Central memory CD8-positive, alpha-beta T cell (primary cell): Measurements from ENCODE around the gene GP1BA.

Experiments used
- ATAC-seq: fragments of 150-1000 bp; cut with Tn5 transposase; replicated peaks from 2 replicates; pipeline ENCODE4 v1.10.0; 2022; ENCODE audit warnings: mild to moderate bottlenecking, moderate FRiP score, moderate number of reproducible peaks; ENCODE audit not compliant: poor library complexity, severe bottlenecking; ENCODE audit errors: extremely low read depth
- DNase-seq, 2 donors: peaks; one replicate each; pipeline ENCODE4 v3.0.0; 2021; ENCODE audit warnings: low spot score in 2 of 2
- H3K27ac Mint-ChIP-seq: one replicate; pipeline ENCODE4 v1.8.0; 2022; ENCODE audit warnings: low read depth, mild to moderate bottlenecking, moderate library complexity, mixed read lengths
- H3K27me3 Mint-ChIP-seq: one replicate; pipeline ENCODE4 v1.8.0; 2022; ENCODE audit warnings: mixed read lengths
- H3K36me3 Mint-ChIP-seq: one replicate; pipeline ENCODE4 v1.8.0; 2022; ENCODE audit warnings: mild to moderate bottlenecking, moderate library complexity, mixed read lengths; ENCODE audit not compliant: insufficient read depth
- H3K4me1 Mint-ChIP-seq: one replicate; pipeline ENCODE4 v1.8.0; 2022; ENCODE audit warnings: mixed read lengths
- H3K4me3 Mint-ChIP-seq: one replicate; pipeline ENCODE4 v1.8.0; 2022; ENCODE audit warnings: mild to moderate bottlenecking, moderate library complexity, mixed read lengths
- H3K9me3 Mint-ChIP-seq: one replicate; pipeline ENCODE4 v1.8.0; 2022; ENCODE audit warnings: mixed read lengths

The GP1BA gene

DNA sequence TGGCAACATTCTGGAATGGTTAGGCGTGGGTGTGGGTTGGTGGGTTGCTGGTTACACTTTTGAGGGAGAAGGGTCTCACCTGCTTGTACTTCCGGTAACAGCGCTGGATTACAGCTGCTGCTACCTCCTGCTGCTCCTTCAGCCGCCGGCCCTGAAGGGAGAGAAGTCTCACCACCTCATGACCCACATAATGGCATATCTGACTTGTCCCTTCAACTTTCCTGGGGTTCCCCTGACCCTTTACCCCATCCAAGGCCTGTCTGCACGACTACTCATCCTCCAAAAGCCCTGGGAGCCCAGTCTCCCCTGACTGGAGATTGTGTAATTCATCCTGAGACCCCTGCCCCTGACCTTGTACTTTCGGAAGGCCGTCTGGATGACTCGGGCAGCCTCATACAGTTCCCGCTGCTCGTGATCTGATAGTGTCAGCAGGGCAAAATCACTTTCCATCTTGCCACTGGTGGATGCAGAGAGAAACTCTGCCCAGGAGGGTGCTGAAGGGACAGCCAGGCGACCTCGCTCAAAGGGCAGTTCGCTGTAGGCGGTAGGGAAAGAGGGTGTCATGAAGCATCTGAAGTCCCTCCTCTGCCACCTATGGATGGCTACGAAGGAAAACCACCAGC, 37.6 kb downstream of the GP1BA start:
- Mint-ChIP-seq H3K9me3 (no peaks in the 10 kb centered on the region), H3K4me1 (peaks cover 20% of the 10 kb centered on the region), H3K27ac (no peak overlapping the region), H3K4me3 (no peak overlapping the region), H3K27me3 (no peaks in the 10 kb centered on the region), H3K36me3 (peaks cover 20% of the 10 kb centered on the region)
- ATAC-seq (no peak), DNase-seq (no peak)

DNA sequence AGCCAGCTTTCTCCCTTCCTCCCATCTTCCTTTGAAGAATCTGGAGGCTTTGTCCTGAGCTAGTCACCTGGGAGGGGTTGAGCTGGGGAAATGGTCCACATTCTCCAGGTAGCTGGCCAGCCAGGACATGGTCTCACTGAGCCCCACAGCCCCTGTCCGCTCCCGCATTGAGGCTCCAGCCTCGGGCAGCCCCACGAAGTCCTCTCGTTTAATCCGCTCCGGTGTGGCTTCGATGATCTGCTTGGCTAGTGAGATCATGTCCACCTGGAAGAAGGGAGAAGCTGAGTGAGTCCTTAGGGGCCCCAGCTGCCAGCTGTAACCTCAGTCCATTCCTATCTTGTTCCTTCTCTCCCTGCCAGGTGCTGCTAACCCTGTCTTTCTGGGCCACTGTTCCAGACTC, 38.2 kb downstream of the GP1BA start:
- H3K4me3 Mint-ChIP-seq = no peak overlapping the region
- H3K27me3 Mint-ChIP-seq = no peaks in the 10 kb centered on the region
- ATAC-seq = no peak
- peaks cover 24% of the 10 kb centered on the region for H3K36me3 Mint-ChIP-seq
- no peaks in the 10 kb centered on the region for H3K9me3 Mint-ChIP-seq
- H3K27ac Mint-ChIP-seq = no peak overlapping the region
- DNase-seq = no peak
- H3K4me1 Mint-ChIP-seq = peaks cover 18% of the 10 kb centered on the region

- ATAC-seq (no peak), DNase-seq (no peak)
- no peak overlapping the region for H3K4me3 Mint-ChIP-seq
- no peaks in the 10 kb centered on the region for H3K27me3 Mint-ChIP-seq
- no peak overlapping the region for H3K27ac Mint-ChIP-seq
- peaks cover 28% of the 10 kb centered on the region for H3K36me3 Mint-ChIP-seq
- H3K4me1 Mint-ChIP-seq = peaks cover 11% of the 10 kb centered on the region
- no peaks in the 10 kb centered on the region for H3K9me3 Mint-ChIP-seq
These were observed 39.7 kb downstream of the GP1BA start for GRCh38 chr17:4971826-4972225.

DNA sequence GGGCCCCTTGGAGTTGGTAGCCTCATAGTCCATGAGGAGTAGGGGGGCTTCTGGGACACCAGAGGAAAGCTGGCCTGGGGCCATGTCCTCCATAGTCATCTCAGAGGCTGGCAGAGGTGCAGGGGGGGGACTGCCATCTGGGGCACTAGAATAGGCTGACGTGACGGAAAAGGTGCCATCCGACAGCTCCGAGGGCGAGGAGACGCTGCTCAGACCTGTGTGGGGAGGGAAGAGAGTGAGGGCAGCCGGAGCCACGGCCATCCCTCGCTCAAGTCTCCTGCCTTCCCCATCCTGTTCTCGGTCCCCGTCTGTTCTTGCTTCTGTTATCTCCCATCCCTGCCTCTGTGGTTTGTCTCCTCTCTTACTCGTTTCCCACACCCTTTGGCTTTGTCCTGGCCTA, 40.2 kb downstream of the GP1BA start:
- no peak overlapping the region for H3K27ac Mint-ChIP-seq
- no peak for ATAC-seq

GRCh38 chr17:4972752-4973151, 40.7 kb downstream of the GP1BA start:
- no peaks in the 10 kb centered on the region for H3K9me3 Mint-ChIP-seq
- no peak overlapping the region for H3K4me3 Mint-ChIP-seq
- ATAC-seq (no peak), DNase-seq (no peak)
- peaks cover 11% of the 10 kb centered on the region for H3K4me1 Mint-ChIP-seq
- no peaks in the 10 kb centered on the region for H3K27me3 Mint-ChIP-seq
- H3K36me3 Mint-ChIP-seq = peaks cover 33% of the 10 kb centered on the region
- H3K27ac Mint-ChIP-seq = no peak overlapping the region

More for the DNA sequence above, 40.2 kb downstream of the GP1BA start:
- no peaks in the 10 kb centered on the region for H3K9me3 Mint-ChIP-seq
- no peak for DNase-seq
- no peak overlapping the region for H3K4me3 Mint-ChIP-seq
- peaks cover 11% of the 10 kb centered on the region for H3K4me1 Mint-ChIP-seq
- H3K27me3 Mint-ChIP-seq = no peaks in the 10 kb centered on the region
- H3K36me3 Mint-ChIP-seq = peaks cover 31% of the 10 kb centered on the region

GRCh38 chr17:4973256-4974114, 41.4 kb downstream of the GP1BA start:
- ATAC-seq (no peak), DNase-seq (no peak)
- H3K27ac Mint-ChIP-seq = no peak overlapping the region
- no peaks in the 10 kb centered on the region for H3K27me3 Mint-ChIP-seq
- H3K4me3 Mint-ChIP-seq = no peak overlapping the region
- no peaks in the 10 kb centered on the region for H3K9me3 Mint-ChIP-seq
- H3K36me3 Mint-ChIP-seq = peaks cover 33% of the 10 kb centered on the region
- peaks cover 11% of the 10 kb centered on the region for H3K4me1 Mint-ChIP-seq

GRCh38 chr17:4974115-4974670, 42.1 kb downstream of the GP1BA start:
- DNase-seq = no peak
- peaks cover 33% of the 10 kb centered on the region for H3K36me3 Mint-ChIP-seq
- no peak overlapping the region for H3K4me3 Mint-ChIP-seq
- no peaks in the 10 kb centered on the region for H3K27me3 Mint-ChIP-seq
- H3K4me1 Mint-ChIP-seq = peaks cover 11% of the 10 kb centered on the region
- H3K9me3 Mint-ChIP-seq = no peaks in the 10 kb centered on the region
- H3K27ac Mint-ChIP-seq = no peak overlapping the region
- ATAC-seq = no peak

DNA sequence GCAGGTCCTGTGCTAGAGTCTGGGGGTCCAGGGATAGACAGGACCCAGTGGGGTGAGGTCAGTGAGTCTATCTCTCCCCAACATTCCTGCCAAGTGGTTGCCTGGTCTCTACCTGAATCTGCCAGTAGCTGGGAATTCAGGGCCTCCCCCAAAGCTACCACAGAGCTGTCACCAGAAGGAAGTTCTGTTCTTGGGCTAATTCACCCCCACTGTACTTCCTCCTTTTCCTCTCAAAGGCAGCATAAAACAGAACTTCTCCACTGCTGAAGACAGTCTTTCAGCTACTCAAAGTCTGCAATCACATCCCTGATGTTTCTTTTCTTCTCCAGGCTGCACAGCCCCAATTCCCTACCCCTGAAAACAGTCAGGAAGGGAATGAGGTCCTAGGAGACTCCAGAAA, 46.6 kb downstream of the GP1BA start:
- H3K4me1 Mint-ChIP-seq = peaks cover 30% of the 10 kb centered on the region
- peak overlapping the region; percentile 68 for H3K27ac Mint-ChIP-seq
- no peaks in the 10 kb centered on the region for H3K9me3 Mint-ChIP-seq
- H3K36me3 Mint-ChIP-seq = peaks cover 32% of the 10 kb centered on the region
- DNase-seq = no peak
- H3K27me3 Mint-ChIP-seq = no peaks in the 10 kb centered on the region
- H3K4me3 Mint-ChIP-seq = no peak overlapping the region
- ATAC-seq = no peak

DNA sequence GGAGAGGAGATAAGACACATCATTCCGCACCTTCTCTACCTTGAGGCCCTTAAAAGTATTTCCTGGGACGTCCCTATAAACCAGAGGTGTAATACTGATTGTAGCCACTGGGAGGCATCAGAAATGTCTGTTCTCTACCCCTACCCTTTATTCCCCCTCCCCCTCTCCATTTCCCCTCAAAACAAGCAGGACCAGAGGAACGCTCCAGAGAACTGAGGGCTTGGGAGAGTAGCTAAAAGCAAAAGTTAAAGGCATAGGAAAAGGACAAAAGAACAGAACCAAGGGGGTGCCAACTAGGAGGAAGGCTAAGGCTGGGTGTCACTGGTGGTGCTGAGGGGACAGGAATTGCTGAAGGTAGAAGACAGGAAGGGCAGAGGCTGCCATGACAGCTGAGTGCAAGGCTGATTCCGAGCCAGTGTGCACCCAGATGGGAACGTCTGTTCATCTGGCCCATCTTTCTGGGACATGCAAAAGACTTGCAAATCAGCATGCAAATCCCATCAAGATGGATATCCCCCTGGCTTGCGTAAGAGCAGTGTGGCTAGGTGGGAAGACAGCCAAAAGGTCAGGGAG, 48.7 kb downstream of the GP1BA start:
- H3K36me3 Mint-ChIP-seq = peaks cover 25% of the 10 kb centered on the region
- ATAC-seq = no peak

DNA sequence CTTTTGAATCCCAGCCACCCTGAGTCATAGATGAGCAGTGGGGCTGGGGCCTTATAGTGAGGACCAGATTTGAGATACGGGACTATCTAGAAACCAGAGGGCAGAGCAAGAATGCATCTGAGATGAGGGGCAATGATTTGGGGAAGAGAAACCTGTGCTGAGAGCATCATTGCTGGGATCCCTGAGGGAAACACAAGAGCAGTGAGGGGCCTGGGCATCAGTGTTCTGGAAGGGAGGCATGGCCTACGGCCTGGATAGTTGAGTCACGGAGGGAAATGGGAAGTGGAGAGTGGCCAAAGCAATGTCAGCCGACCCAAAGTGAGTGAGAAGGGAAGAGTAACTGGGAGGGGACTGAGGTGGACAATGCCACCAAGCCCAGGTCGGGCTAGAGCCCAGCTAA, 50.2 kb downstream of the GP1BA start:
- DNase-seq = no peak
- no peaks in the 10 kb centered on the region for H3K27me3 Mint-ChIP-seq
- H3K36me3 Mint-ChIP-seq = peaks cover 19% of the 10 kb centered on the region
- H3K27ac Mint-ChIP-seq = no peak overlapping the region
- no peaks in the 10 kb centered on the region for H3K9me3 Mint-ChIP-seq
- no peak for ATAC-seq
- peaks cover 37% of the 10 kb centered on the region for H3K4me1 Mint-ChIP-seq
- no peak overlapping the region for H3K4me3 Mint-ChIP-seq

More for the DNA sequence above, 48.7 kb downstream of the GP1BA start:
- Mint-ChIP-seq H3K27me3 (no peaks in the 10 kb centered on the region), H3K4me1 (peaks cover 24% of the 10 kb centered on the region), H3K27ac (peak overlapping the region; percentile 40), H3K4me3 (no peak overlapping the region), H3K9me3 (no peaks in the 10 kb centered on the region)
- DNase-seq = peak in 1 of 2 donors; percentile 41
